SIG-M5 treated with dmso at 0.1 percent for 504 hours (cell line): ENCODE data around the gene RAB14.
"Not testable (repeated sequence)": the region's sequence is repeated elsewhere in the genome, so short reads cannot be mapped to it uniquely, and the experiment has no call there.

Experiments
- DNase-seq: peaks from one replicate; lab custom pipeline; 2025; ENCODE audit not compliant: unreplicated experiment; lab: John Stamatoyannopoulos, UW

The RAB14 gene

GRCh38 chr9:121168052-121168451, 33.6 kb downstream of the RAB14 start:
- DNase-seq: no peak

GRCh38 chr9:121160025-121160424, 41.6 kb downstream of the RAB14 start:
- peak; percentile 52 for DNase-seq

- DNase-seq: no peak
Measured at GRCh38 chr9:121157939-121158338, 43.7 kb downstream of the RAB14 start.

- DNase-seq: no peak
Measured at GRCh38 chr9:121156263-121156731, 45.4 kb downstream of the RAB14 start.

- DNase-seq: no peak
Measured at GRCh38 chr9:121154782-121155181, 46.9 kb downstream of the RAB14 start.

- no peak for DNase-seq
Measured at GRCh38 chr9:121153642-121154041, 48.0 kb downstream of the RAB14 start.

GRCh38 chr9:121150188-121150587, 51.5 kb downstream of the RAB14 start:
- DNase-seq: no peak

- no peak for DNase-seq
Measured at GRCh38 chr9:121144482-121144881, 57.2 kb downstream of the RAB14 start.

GRCh38 chr9:121143771-121144170, 57.9 kb downstream of the RAB14 start:
- DNase-seq: no peak

- no peak for DNase-seq
Measured at GRCh38 chr9:121141706-121142105, 60.0 kb downstream of the RAB14 start.

GRCh38 chr9:121141306-121141705, 60.4 kb downstream of the RAB14 start:
- DNase-seq: no peak

GRCh38 chr9:121140162-121140561, 61.5 kb downstream of the RAB14 start:
- DNase-seq: no peak

- DNase-seq: no peak
Measured at GRCh38 chr9:121138973-121139372, 62.7 kb downstream of the RAB14 start.

GRCh38 chr9:121138561-121138960, 63.1 kb downstream of the RAB14 start:
- DNase-seq: no peak

- DNase-seq: no peak
Measured at GRCh38 chr9:121135642-121136041, 66.0 kb downstream of the RAB14 start.

GRCh38 chr9:121133104-121133816, 68.4 kb downstream of the RAB14 start:
- no peak for DNase-seq

GRCh38 chr9:121129384-121129783, 72.3 kb downstream of the RAB14 start:
- not testable (repeated sequence) for DNase-seq
